HEK293T (cell line): ENCODE measurements around the gene POLD2.

Source experiments
- FOXK2 ChIP-seq: fragments of 450-650 bp; IDR thresholded peaks from 2 replicates; pipeline ENCODE4 v1.6.1; 2016; ENCODE audit warnings: mild to moderate bottlenecking
- FOXM1 ChIP-seq: fragments of 450-650 bp; IDR thresholded peaks from 2 replicates; pipeline ENCODE4 v1.6.1; 2017; ENCODE audit warnings: mild to moderate bottlenecking, borderline replicate concordance
- HDGF ChIP-seq: fragments of 450-650 bp; IDR thresholded peaks from 2 replicates; pipeline ENCODE4 v1.6.1; 2017; ENCODE audit warnings: antibody characterized with exemption, borderline replicate concordance
- LEF1 ChIP-seq: fragments of 450-650 bp; IDR thresholded peaks from 2 replicates; pipeline ENCODE4 v1.6.1; 2017; ENCODE audit warnings: mild to moderate bottlenecking, borderline replicate concordance
- SP1 ChIP-seq: fragments of 450-650 bp; IDR thresholded peaks from 2 replicates; pipeline ENCODE4 v1.6.1; 2017
- ZNF384 ChIP-seq: fragments of 450-650 bp; IDR thresholded peaks from 2 replicates; pipeline ENCODE4 v1.6.1; 2016

GRCh38 chr7:44110719-44111635, 12.4 kb downstream of the POLD2 start:
- TF ChIP-seq SP1 (no peak), HDGF (no peak), FOXM1 (no peak), ZNF384 (no peak), FOXK2 (no peak), LEF1 (no peak)
